AG09319 (cell line): Measurements from ENCODE around the gene LCNL1.

ENCODE experiments used
- DNase-seq: peaks from one replicate; pipeline ENCODE4 v3.0.0-alpha.2; 2010; ENCODE audit warnings: low read depth; ENCODE audit errors: extremely low read depth
- CTCF ChIP-seq: IDR thresholded peaks from 2 replicates; pipeline ENCODE4 v1.5.1; 2011; ENCODE audit warnings: low read depth, mild to moderate bottlenecking, inconsistent platforms, low read length, moderate library complexity

The LCNL1 gene

GRCh38 chr9:136958473-136958872 lies 24.3 kb upstream of the LCNL1 start:
- no peak for DNase-seq

GRCh38 chr9:136958898-136959850 lies 23.6 kb upstream of the LCNL1 start:
- TF ChIP-seq CTCF: no peak
- DNase-seq: no peak

More at GRCh38 chr9:136958473-136958872, 24.3 kb upstream of the LCNL1 start:
- TF ChIP-seq CTCF: no peak

GRCh38 chr9:136960212-136960937 lies 22.4 kb upstream of the LCNL1 start:
- TF ChIP-seq CTCF: no peak
- no peak for DNase-seq

- no peak for DNase-seq
- no peak for TF ChIP-seq CTCF
Observed at GRCh38 chr9:136960938-136961275, 21.9 kb upstream of the LCNL1 start.

GRCh38 chr9:136961279-136962065 lies 21.3 kb upstream of the LCNL1 start:
- TF ChIP-seq CTCF: no peak
- DNase-seq: no peak

- TF ChIP-seq CTCF: no peak
- DNase-seq: no peak
Observed at GRCh38 chr9:136962163-136962562, 20.6 kb upstream of the LCNL1 start.
